HG03025 (cell line): Measurements from ENCODE around the gene LYSMD4.
A peak's percentile ranks its signal among the peaks of the same experiment; 100 is the strongest.

Experiments used
- ATAC-seq: cut with Tn5 transposase; IDR thresholded peaks from one replicate; pipeline ENCODE4 v1.9.1; 2021; ENCODE audit warnings: mild to moderate bottlenecking, moderate library complexity; ENCODE audit not compliant: unreplicated experiment, low FRiP score

The LYSMD4 gene

DNA sequence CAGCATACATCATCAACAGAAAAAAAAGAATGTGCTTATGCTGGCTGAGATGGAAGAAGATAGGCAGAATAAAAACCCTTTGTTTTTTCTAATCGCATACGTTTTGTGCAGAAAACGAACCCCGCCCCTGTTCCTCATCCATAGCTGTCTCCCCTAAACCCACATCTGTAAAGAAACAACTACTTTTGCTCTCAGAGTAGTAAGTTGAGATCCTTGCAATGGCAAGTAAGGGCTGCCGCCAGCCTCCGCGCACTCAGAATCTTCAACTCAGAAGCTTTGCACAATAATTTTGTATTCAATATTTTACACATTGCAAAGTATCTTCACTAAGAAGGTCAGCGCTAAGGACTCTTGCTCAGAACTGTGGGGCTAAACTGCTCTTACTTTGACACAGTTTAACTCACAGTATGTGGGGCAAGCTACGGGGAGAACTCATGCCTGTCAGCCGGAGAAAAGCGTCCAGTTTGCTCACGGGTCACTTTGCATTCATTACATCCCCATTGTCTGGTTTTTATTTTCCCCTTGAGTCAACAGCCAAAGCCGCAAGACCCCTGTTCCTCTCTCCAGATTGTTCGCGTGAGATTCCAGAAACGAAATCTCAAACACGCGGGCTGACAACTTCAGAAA, 1.0 kb downstream of the LYSMD4 start:
- ATAC-seq, result no peak

DNA sequence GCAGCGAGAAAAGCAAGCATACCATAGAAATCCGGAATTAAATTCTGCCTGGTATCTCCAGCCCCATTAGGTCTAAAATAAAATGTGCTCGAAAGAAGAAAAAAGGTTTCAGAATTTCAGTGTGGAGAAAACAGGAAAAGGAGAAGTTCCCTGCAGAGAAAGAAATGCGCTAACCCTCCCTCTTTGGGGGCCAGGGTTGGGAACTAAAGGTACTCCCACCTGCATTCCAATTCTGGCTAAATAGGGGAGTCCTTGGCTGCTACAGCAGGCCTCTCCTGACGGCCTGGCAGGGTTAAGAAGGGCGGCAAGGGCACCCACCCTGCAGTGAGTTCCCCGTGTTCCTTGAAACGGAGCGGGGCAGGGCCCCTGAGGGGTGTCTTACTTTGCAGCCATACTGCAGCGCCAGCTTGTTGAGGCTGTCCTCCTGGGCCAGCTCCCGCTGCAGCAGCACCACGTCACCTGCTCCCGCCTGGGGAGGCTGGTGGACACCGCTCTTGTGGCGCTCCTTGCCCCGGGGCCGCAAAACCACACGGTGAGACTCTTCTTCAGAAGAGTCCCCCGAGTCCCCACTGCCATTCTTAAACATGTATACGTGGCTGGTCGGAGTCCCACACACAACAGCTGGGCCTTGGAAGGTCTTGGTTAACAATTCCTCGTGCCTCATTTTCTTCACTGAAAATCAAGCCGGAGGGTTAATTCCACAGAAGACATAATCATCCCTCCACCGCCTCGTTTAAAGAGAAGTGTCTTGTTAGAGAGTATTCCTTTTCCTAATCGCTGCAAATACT, 1.7 kb downstream of the LYSMD4 start:
- ATAC-seq, result no peak

DNA sequence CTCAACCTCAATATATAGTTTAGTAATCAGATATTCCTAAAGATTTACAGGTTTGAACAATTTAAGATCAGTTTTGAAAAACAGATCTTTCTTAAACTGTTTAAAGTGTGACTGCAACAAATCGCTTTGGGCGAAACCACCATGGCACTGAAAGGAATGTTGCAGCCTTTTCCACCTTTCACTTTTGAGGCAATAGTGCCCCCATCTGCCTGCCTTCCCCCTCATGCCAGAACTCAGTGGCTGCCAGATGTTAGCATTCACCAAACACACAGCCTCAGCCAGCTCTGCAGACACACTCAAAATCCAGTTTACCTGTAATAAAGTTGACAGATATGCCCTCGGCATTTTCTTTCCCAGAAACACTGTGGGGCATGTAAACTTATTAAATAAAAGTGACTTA, 3.3 kb downstream of the LYSMD4 start:
- ATAC-seq, result no peak

- ATAC-seq, result no peak
Observed at GRCh38 chr15:99729327-99729726, 3.9 kb downstream of the LYSMD4 start.

DNA sequence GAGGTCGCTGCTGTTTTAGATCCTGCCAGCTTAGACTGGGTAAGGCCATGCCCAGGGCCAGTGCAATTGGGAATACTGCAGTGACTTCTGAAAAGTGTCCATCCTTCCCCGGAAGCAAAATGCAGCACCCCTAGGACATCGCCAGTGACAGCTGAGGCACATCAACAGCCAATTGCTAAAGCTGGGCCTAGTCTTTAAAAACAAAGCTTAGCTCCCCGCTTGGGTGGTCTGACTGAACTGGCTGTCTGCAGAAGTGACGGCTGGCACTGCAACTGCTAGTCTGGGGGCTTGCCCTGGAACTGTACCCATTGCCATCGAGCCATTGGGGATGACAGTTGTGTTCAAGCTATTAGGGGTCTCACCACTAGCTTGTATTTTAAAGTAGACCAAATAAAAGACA, 4.3 kb downstream of the LYSMD4 start:
- ATAC-seq, result no peak

GRCh38 chr15:99727733-99728132, 5.5 kb downstream of the LYSMD4 start:
- ATAC-seq, result no peak

- ATAC-seq, result no peak
Observed at GRCh38 chr15:99727330-99727729, 5.9 kb downstream of the LYSMD4 start.

- ATAC-seq, result no peak
Observed at GRCh38 chr15:99726333-99726732, 6.9 kb downstream of the LYSMD4 start.

- ATAC-seq, result no peak
Observed at GRCh38 chr15:99722406-99722805, 10.8 kb downstream of the LYSMD4 start.

DNA sequence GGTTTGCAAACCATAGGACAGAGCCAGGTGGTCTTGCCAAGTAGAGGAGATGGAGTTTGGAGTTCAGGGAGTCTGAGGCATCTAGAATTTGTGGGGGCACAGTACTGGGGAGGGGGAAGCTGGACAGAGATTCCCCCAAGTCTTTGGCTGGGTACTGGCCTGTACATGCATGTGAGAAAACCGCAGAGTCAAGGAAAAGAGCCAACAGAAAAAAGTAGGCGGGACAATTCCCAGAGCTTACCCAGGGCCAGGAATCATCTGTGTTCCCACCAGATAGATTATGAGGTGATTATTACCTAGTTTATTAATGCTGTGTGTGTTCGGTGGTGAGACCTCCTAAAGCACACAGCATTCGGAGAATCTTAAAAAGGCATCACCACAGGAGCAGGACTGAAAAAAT, 11.3 kb downstream of the LYSMD4 start:
- no peak for ATAC-seq

GRCh38 chr15:99721104-99721778, 12.0 kb downstream of the LYSMD4 start:
- ATAC-seq, result no peak

- ATAC-seq, result no peak
Observed at GRCh38 chr15:99720533-99720932, 12.7 kb downstream of the LYSMD4 start.

- peak; percentile 71 for ATAC-seq
Observed at GRCh38 chr15:99719096-99719541, 14.1 kb downstream of the LYSMD4 start.

DNA sequence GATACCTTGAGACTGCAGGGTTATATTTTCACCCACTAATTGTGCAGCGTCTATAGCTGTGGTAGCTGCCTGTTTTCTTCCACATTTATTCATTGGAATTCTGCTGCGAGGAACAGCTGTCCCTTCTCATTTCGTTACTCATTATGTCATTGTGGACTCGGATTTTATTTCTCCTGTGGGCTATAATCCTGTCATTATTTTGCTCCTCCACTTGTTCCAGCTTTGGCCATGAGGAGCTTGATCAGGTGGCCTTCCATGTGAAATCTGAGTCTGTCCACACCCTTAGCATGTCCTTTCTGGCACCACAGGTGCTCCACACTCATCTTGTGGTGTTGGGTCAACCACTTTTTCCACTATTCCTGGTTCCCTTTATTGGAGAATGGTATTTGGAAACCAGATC, 14.8 kb downstream of the LYSMD4 start:
- ATAC-seq, result no peak

DNA sequence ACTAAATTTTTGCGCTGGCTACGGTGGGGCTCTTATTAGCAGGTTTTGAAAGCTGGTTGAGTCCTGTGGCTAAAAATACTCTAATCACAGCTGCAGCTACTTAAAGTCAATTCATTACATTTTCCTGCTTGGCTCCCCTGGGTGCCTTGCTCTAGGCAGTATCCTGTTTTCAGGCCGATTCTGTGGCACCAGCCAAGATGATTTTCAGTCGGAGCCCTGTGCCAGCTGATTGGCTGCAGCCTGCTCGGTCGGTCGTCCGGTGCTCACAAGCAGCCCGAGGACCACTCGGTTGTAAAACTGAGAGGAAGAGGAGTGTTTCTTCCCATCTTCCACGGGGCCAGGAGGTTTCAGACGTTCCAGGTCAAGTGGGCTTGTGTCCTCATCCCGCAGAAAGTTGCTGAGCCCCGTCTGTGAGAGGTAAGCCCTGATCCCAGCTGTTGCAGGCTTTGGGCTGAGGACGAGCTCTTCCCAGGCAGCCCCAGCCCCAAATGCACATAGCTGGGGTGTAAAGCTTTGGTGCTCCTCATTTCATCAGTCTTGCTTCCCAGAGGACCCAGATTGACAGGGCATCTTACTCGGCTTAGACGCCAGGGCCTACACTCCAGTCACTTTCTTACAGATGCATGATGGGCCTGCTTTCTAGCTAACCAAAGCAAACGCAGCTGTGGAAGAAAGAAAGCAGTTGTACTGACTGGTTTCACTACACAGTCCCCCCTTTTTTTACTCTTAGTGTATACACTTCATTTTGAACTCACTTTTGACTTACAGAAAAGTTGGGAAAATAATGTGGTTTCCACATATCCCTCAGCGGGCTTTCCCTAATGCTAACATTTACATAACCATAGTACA, 15.9 kb downstream of the LYSMD4 start:
- peak; percentile 39 for ATAC-seq

DNA sequence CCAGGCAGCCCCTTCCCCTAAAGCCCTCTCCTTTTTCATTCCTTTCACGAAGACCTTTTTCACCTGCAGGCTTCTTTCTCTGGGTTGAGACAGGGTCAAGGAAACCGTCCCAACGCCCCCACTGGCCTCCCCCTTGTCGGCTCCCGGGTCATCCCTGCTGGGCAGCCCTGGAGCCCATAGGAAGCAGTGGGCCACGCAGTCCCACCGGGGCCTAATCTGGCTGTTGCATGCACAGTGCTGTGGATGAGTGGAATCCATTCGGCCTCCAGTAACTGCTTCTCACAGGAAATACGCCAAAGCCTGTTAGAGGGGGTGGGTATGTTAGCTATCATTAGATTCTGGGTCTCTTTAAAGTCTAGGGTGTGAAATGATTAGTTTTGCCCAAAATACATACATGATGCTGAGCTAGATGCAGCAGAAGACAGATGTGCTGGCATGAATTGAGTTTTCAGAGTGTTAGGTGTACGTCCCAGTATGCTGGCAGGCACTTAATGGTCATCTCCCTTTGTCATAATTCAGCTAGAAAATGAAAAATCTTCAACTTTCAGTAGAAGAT, 16.6 kb downstream of the LYSMD4 start:
- ATAC-seq, result no peak

DNA sequence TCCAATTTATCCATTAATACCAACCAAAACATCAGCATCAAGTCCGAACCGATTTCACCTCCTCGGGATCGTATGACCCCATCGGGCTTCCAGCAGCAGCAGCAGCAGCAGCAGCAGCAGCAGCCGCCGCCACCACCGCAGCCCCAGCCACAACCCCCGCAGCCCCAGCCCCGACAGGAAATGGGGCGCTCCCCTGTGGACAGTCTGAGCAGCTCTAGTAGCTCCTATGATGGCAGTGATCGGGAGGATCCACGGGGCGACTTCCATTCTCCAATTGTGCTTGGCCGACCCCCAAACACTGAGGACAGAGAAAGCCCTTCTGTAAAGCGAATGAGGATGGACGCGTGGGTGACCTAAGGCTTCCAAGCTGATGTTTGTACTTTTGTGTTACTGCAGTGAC, 20.8 kb downstream of the LYSMD4 start:
- ATAC-seq, result no peak

DNA sequence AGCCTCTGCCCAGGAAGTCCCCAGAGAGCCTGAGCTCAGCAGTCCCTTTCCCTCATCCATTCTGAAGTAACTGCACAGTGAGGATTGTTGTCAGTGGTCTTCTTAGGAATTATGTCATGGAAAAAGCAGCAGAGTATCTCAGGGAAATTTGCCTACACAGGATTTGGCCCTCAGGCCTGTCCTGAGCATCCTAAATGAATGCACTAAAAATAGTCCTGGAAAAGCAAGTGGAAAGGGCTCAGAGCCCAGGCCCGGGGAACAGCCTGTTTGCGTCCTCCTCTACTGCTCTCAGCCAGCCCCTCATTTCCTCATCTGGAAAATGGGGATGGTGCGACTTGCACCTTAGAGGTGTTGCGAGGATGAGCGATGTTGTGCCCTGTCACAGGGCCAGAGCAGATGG, 21.6 kb downstream of the LYSMD4 start:
- no peak for ATAC-seq

GRCh38 chr15:99709243-99709986, 23.8 kb downstream of the LYSMD4 start:
- no peak for ATAC-seq

DNA sequence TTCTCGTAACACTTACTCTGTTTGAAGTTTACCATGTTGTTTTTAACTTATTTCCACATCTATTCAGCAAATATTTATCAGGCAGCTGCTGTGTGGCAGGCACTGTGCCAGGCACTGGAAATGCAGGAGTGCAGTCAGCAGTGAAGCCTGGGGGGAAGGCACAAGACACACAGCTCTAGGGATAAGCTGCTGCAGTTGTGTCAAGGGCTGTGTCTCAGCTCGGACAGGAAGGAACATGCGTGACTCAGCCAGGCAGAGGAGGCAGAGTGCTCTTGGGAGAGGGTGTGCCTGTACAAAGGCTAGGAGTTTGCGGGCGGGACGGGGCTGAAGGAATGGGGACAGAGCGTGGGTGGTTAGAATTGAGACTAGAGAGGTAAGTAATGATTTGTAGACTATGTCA, 24.7 kb downstream of the LYSMD4 start:
- no peak for ATAC-seq
